ENCODE results near the gene CORO1C. TPM values are rescaled to one million over a fixed set of nuclear protein-coding genes. Genes with fewer than 3 reads are reported as not detected.

Gene CORO1C
- total and polyA plus RNA-seq, 2 experiments from 2014 or later, result 170 to 403 TPM

DNA sequence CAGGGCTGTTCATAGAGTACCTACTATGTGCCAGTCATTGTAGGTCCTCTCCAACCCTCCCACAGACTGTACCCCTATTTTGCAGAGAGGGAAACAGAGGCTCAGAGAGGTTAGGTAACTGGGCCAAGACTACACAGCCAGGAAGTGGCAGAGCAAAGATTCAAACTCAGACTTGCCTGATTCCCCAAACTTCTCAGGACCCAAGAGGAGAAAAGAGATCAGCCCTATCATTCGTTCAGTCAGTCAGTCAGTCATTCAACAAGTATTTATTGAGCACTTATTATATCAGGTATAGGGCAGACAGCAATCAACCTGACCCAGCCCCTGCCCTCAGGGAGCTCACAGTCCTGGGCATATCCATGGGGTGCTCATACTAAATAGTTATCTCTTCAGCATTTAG lies 39.6 kb upstream of the CORO1C start:
- Histone ChIP-seq H3K4me2 (ENCODE audit: unreplicated experiment) (no peak overlapping the region), H3K9me2 (ENCODE audit: insufficient read depth) (no peaks in the 10 kb centered on the region), H4K20me1 (ENCODE audit: insufficient read depth) (no peaks in the 10 kb centered on the region), H3K36me3 (ENCODE audit: low read depth) (no peaks in the 10 kb centered on the region), H3F3A (ENCODE audit: insufficient read depth) (no peaks in the 10 kb centered on the region), H3K9ac (no peak overlapping the region), H3K27ac (no peak overlapping the region), H3K79me2 (ENCODE audit: insufficient read depth) (no peaks in the 10 kb centered on the region), H3K9me3 (ENCODE audit: low read depth) (no peaks in the 10 kb centered on the region), H2AFZ (no peak overlapping the region), H3K4me3 (no peak overlapping the region), H3K4me1 (ENCODE audit: insufficient read depth) (peaks cover 4% of the 10 kb centered on the region; the same call in 1 of the 2 replicates), H3K27me3 (replicated peaks; ENCODE audit: insufficient read depth) (no peaks in the 10 kb centered on the region)
- no peak for TF ChIP-seq EZH2phosphoT487 (IDR thresholded peaks at IDR 0.05; ENCODE audit: insufficient read depth, low read depth)
- no peak for TF ChIP-seq EZH2 (IDR thresholded peaks at IDR 0.05; ENCODE audit: insufficient read depth, poor library complexity, severe bottlenecking)
- no peak for DNase-seq
- WGBS, 2 experiments (ENCODE audit: low coverage in 1 of 2, low lambda C conversion rate in 2 of 2, missing lambda C conversion rate in 2 of 2), result 73 to 90% methylated on average over 1 of the region's 1 CpG
- in situ Hi-C loops (cut with MboI), result no loop called here

DNA sequence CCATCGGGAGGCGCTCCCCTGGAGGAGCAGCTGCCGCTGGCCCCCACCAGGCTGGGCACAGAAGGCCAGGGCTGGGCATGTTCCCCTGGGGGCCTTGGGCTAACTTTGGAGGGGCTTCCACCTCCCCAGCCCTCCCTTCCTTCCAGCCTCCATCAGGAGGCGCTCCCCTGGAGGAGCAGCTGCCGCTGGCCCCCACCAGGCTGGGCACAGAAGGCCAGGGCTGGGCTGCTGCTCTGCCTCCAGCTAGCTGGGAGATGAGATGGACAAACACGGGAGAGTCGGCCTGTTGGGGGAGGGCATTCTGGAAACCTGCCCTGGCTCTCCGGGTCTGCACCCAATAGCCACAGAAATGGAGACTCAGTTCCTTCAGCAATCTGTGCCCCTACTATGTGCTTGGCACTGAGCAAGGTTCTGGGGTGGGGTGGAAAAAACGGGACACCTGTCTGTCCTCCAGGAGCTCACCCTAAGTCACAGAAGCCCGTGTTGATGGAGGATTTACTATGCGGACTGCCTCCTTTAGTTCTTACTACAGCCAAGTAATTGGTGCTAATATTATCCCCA lies 39.0 kb upstream of the CORO1C start:
- no peak overlapping the region for H2AFZ ChIP-seq
- in situ Hi-C loops (cut with MboI), result no loop called here

DNA sequence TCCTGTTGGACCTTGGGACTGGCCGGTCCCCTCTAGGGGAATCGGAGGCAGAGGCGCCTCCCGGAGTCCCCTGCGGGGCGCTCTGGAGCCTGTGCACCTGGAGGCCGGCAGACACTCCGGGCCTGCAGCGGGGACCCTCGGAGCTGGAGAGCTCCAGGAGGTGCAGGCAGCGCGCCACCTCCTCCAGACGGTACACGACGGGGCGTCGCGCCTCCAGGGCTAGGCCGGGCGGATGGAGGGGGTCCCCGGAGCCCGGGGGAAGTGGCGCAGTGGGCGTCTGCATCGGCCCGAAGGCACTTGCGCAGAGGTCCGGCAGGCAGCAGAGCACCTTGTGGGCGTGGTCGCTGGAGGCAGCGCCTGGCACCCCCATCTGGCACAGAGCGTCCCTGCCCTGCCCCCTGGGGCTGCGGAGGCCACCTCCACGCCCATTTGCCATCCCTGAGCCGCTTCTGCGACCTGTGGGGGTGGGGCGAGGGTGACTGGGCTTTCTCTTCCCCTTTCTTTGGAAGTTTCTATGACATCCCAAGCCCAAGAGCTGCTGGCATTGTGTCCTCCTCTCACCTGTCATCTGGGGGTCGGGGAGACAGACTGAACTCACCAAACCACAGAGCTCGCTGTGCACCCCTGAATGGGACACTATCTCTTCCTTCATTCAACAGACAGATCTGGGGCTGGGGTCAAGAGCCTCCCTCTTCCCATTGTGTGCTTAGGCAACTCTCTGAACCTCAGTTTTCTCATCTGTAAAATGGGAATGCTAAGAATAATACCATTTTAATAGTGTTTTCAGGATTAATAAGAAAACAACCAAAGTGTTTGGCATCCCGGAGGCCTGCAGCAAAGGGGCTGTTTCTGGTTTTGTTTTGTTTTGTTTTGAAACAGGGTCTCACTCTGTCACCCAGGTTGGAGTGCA lies 37.5 kb upstream of the CORO1C start:
- 73 to 91% methylated on average over 14 to 38 of the region's 40 CpGs for WGBS, 2 experiments (ENCODE audit: low coverage in 1 of 2, low lambda C conversion rate in 2 of 2, missing lambda C conversion rate in 2 of 2)
- Histone ChIP-seq H3F3A (ENCODE audit: insufficient read depth) (no peaks in the 10 kb centered on the region), H3K27me3 (replicated peaks; ENCODE audit: insufficient read depth) (no peaks in the 10 kb centered on the region), H2AFZ (no peak overlapping the region), H3K4me1 (ENCODE audit: insufficient read depth) (peaks cover under 1% of the 10 kb centered on the region; the same call in 1 of the 2 replicates), H3K9me3 (ENCODE audit: low read depth) (no peaks in the 10 kb centered on the region), H3K36me3 (ENCODE audit: low read depth) (no peaks in the 10 kb centered on the region), H3K9me2 (ENCODE audit: insufficient read depth) (no peaks in the 10 kb centered on the region), H3K27ac (no peak overlapping the region), H3K9ac (no peak overlapping the region), H3K4me3 (no peak overlapping the region), H4K20me1 (ENCODE audit: insufficient read depth) (no peaks in the 10 kb centered on the region), H3K4me2 (ENCODE audit: unreplicated experiment) (no peak overlapping the region), H3K79me2 (ENCODE audit: insufficient read depth) (no peaks in the 10 kb centered on the region)
- DNase-seq, result no peak
- in situ Hi-C loops (cut with MboI), result no loop called here
- TF ChIP-seq EZH2 (IDR thresholded peaks at IDR 0.05; ENCODE audit: insufficient read depth, poor library complexity, severe bottlenecking) (no peak), EZH2phosphoT487 (IDR thresholded peaks at IDR 0.05; ENCODE audit: insufficient read depth, low read depth) (no peak)

More for the DNA sequence above, 39.0 kb upstream of the CORO1C start:
- H3K9me3 ChIP-seq (ENCODE audit: low read depth), result no peaks in the 10 kb centered on the region
- H3F3A ChIP-seq (ENCODE audit: insufficient read depth), result no peaks in the 10 kb centered on the region
- H3K4me2 ChIP-seq (ENCODE audit: unreplicated experiment), result no peak overlapping the region
- no peak overlapping the region for H3K4me3 ChIP-seq
- H3K27me3 ChIP-seq (replicated peaks; ENCODE audit: insufficient read depth), result no peaks in the 10 kb centered on the region
- peaks cover 4% of the 10 kb centered on the region; the same call in 1 of the 2 replicates for H3K4me1 ChIP-seq (ENCODE audit: insufficient read depth)
- TF ChIP-seq EZH2 (IDR thresholded peaks at IDR 0.05; ENCODE audit: insufficient read depth, poor library complexity, severe bottlenecking) (no peak), EZH2phosphoT487 (IDR thresholded peaks at IDR 0.05; ENCODE audit: insufficient read depth, low read depth) (no peak)
- H3K79me2 ChIP-seq (ENCODE audit: insufficient read depth), result no peaks in the 10 kb centered on the region
- no peak overlapping the region for H3K9ac ChIP-seq
- no peak overlapping the region for H3K27ac ChIP-seq
- DNase-seq, result no peak
- H4K20me1 ChIP-seq (ENCODE audit: insufficient read depth), result no peaks in the 10 kb centered on the region
- H3K9me2 ChIP-seq (ENCODE audit: insufficient read depth), result no peaks in the 10 kb centered on the region
- WGBS, 2 experiments (ENCODE audit: low coverage in 1 of 2, low lambda C conversion rate in 2 of 2, missing lambda C conversion rate in 2 of 2), result 81 to 83% methylated on average over 8 to 11 of the region's 11 CpGs
- no peaks in the 10 kb centered on the region for H3K36me3 ChIP-seq (ENCODE audit: low read depth)

DNA sequence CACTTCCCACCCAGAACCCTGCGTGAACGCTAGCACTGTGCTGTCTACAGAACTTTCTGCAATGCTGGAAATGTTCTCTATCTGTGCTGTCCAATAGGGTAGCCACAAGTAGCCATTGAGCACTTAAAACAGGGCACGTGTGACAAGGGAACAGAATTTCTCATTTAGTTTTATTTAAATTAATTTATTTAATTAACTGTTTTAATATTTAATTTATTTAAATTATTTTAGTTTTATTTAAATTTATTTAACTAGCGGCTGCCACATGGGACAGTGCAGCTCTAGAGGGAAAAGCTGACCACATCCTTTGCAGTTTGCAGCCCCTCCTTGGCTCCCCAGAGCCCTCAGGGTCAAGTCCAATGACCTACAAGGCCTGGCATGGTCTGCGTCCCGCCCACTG lies 35.0 kb upstream of the CORO1C start:
- H3K4me2 ChIP-seq (ENCODE audit: unreplicated experiment), result no peak overlapping the region
- 91 to 93% methylated on average over 6 of the region's 6 CpGs for WGBS, 2 experiments (ENCODE audit: low coverage in 1 of 2, low lambda C conversion rate in 2 of 2, missing lambda C conversion rate in 2 of 2)
- DNase-seq, result no peak
- H3K27ac ChIP-seq, result no peak overlapping the region
- no peak overlapping the region for H2AFZ ChIP-seq
- TF ChIP-seq EZH2 (IDR thresholded peaks at IDR 0.05; ENCODE audit: insufficient read depth, poor library complexity, severe bottlenecking) (no peak), EZH2phosphoT487 (IDR thresholded peaks at IDR 0.05; ENCODE audit: insufficient read depth, low read depth) (no peak)
- H3K79me2 ChIP-seq (ENCODE audit: insufficient read depth), result no peaks in the 10 kb centered on the region
- no peak overlapping the region for H3K9ac ChIP-seq
- no peaks in the 10 kb centered on the region for H4K20me1 ChIP-seq (ENCODE audit: insufficient read depth)
- no peaks in the 10 kb centered on the region for H3K9me3 ChIP-seq (ENCODE audit: low read depth)
- H3K36me3 ChIP-seq (ENCODE audit: low read depth), result no peaks in the 10 kb centered on the region
- H3K4me3 ChIP-seq, result no peak overlapping the region
- no peaks in the 10 kb centered on the region for H3F3A ChIP-seq (ENCODE audit: insufficient read depth)
- no peaks in the 10 kb centered on the region for H3K4me1 ChIP-seq (ENCODE audit: insufficient read depth)
- H3K27me3 ChIP-seq (replicated peaks; ENCODE audit: insufficient read depth), result no peaks in the 10 kb centered on the region
- no peaks in the 10 kb centered on the region for H3K9me2 ChIP-seq (ENCODE audit: insufficient read depth)
- in situ Hi-C loops (cut with MboI), result no loop called here
